Measurements from ENCODE around the gene LARGE1. TPM values are rescaled to one million over a fixed set of nuclear protein-coding genes. Genes with fewer than 3 reads are reported as not detected.
"Not testable (repeated sequence)": the region's sequence is repeated elsewhere in the genome, so short reads cannot be mapped to it uniquely, and the experiment has no call there.

LARGE1 gene
- total RNA-seq, 2 experiments from 2014 or later = 0.18 to 0.58 TPM

DNA sequence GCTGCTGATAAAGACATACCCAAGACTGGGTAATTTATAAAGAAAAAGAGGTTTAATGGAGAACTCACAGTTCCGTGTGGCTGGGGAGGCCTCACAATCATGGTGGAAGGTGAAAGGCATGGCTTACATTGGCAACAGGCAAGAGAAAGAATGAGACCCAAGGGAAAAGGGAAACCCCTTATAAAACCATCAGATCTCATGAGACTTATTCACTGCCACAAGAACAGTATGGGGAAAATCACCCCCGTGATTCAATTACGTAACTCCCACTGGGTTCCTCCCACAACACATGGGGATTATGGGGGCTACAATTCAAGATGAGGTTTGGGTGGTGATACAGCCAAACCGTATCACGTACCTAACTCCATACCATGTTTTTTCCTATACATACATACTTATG is 557.0 kb downstream of the LARGE1 start:
- H3K36me3 Mint-ChIP-seq (ENCODE audit: low read depth); H3K27ac Mint-ChIP-seq; DNase-seq; H3K4me1 Mint-ChIP-seq (ENCODE audit: low read depth); CTCF ChIA-PET; ATAC-seq; H3K27me3 Mint-ChIP-seq (ENCODE audit: low read depth); H3K9me3 Mint-ChIP-seq (ENCODE audit: insufficient read depth); H3K4me3 Mint-ChIP-seq; POLR2A ChIA-PET: not testable (repeated sequence)

DNA sequence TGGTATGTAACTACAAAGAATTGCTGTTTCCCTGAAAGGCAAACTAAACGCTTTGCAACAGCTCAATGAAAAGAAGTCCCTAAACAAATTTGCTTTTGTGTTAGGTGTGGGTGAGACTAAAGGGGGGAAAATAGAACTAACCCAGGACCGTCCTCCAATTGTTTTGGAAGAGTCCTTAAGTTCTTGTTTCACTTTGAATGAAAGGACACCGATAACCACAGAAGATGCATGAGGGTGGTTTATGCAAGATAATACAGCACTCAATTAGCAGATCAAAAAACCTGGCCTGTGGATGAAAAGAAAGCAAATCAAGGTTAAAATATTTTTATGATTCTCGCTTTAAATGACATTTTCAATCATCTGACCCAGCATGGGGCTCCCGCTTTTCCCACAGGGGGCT is 557.6 kb downstream of the LARGE1 start:
- no peaks in the 10 kb centered on the region for H3K27me3 Mint-ChIP-seq (ENCODE audit: low read depth)
- no peak overlapping the region for H3K27ac Mint-ChIP-seq
- POLR2A ChIA-PET = no interaction called here
- ATAC-seq (no peak), DNase-seq (no peak)
- H3K9me3 Mint-ChIP-seq (ENCODE audit: insufficient read depth) = peaks cover 7% of the 10 kb centered on the region
- no peak overlapping the region for H3K4me3 Mint-ChIP-seq
- CTCF ChIA-PET = no interaction called here
- H3K36me3 Mint-ChIP-seq (ENCODE audit: low read depth) = no peaks in the 10 kb centered on the region
- no peaks in the 10 kb centered on the region for H3K4me1 Mint-ChIP-seq (ENCODE audit: low read depth)

DNA sequence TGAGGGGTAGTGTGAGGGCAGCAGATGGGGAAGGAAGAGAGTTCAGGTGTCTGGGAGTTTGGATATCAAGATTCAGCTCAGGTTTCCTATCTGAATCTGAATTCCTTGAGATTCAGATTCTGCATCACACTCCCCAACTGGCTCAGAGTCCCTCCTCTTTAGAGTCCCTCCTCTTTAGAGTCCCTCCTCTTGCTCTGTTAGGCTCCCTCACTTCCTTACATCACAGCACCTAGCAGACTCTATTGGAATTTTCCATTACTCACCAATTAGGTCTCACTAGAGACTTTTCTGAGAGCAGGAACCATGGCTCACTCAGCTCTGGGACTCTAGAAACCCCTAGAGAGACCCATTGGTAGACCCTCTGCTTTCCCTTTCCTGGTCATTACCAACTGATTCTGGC is 558.7 kb downstream of the LARGE1 start:
- H3K27ac Mint-ChIP-seq = no peak overlapping the region
- ATAC-seq (no peak), DNase-seq (no peak)
- ChIA-PET CTCF (no interaction called here), POLR2A (no interaction called here)
- peaks cover 4% of the 10 kb centered on the region for H3K9me3 Mint-ChIP-seq (ENCODE audit: insufficient read depth)
- H3K36me3 Mint-ChIP-seq (ENCODE audit: low read depth) = no peaks in the 10 kb centered on the region
- no peaks in the 10 kb centered on the region for H3K4me1 Mint-ChIP-seq (ENCODE audit: low read depth)
- no peak overlapping the region for H3K4me3 Mint-ChIP-seq
- H3K27me3 Mint-ChIP-seq (ENCODE audit: low read depth) = no peaks in the 10 kb centered on the region

DNA sequence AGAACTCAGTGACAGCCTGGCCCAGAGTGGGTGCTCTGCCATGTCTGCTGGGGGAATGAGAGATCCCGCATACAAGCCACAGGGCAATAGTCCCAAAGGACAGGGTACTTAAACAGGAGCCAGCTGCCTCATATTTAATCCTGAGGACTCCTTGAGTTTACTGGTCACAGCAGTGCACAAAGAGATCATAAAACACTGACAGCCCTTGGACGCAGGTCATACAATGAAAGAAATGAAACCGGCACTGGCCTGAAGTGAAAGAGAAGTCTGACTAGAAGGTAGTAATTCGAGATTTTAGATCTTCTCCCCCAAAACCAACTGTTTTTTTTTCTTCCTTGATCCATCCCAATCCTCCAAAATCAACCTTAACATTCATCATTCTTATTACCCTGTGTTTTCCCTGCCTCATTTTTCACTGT is 562.3 kb downstream of the LARGE1 start:
- Mint-ChIP-seq H3K9me3 (ENCODE audit: insufficient read depth) (no peaks in the 10 kb centered on the region), H3K27me3 (ENCODE audit: low read depth) (no peaks in the 10 kb centered on the region), H3K27ac (no peak overlapping the region), H3K36me3 (ENCODE audit: low read depth) (no peaks in the 10 kb centered on the region), H3K4me1 (ENCODE audit: low read depth) (no peaks in the 10 kb centered on the region), H3K4me3 (no peak overlapping the region)
- POLR2A ChIA-PET = no interaction called here
- no peak for DNase-seq
- no peak for ATAC-seq
- CTCF ChIA-PET = no interaction called here

DNA sequence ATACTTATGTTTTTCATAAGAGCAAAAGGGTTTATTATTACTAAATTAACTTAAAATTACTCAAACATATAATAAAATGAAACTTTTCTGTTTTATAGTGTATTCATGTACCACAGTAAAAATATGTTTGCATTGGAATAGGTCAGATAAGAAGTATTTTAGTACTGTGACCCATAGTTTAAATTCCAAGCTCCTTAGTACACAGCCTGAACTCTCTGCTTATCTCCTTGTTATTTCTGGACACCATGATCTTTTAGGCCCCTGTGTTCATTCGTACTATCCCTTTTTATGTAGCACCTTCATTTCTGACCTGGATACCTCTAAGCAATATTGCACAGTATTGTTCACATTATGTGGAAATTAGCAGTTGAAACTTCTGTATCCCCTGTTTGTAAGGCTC is 565.3 kb downstream of the LARGE1 start:
- Mint-ChIP-seq H3K27ac (no peak overlapping the region), H3K9me3 (ENCODE audit: insufficient read depth) (no peaks in the 10 kb centered on the region), H3K27me3 (ENCODE audit: low read depth) (no peaks in the 10 kb centered on the region), H3K4me3 (no peak overlapping the region), H3K36me3 (ENCODE audit: low read depth) (no peaks in the 10 kb centered on the region), H3K4me1 (ENCODE audit: low read depth) (no peaks in the 10 kb centered on the region)
- ChIA-PET POLR2A (no interaction called here), CTCF (no interaction called here)
- DNase-seq (no peak), ATAC-seq (no peak)

DNA sequence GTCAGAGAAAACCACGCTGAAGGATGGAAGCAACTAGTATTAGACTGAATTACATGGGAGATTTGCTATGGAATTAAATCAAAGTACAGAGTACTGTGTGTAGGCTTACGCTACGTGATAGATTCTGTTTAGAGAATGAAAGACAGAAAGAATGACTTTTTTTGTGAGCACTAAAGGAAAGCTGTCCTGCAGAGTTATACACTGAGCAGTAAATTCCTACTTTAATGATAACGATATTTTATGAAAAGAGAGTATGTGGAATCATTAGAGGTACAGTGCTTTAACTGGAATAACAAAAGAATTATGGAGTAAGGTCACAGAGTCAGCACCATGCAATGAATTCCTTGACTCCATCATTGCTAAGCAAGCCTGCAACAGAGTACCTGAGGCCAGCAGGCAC is 566.8 kb downstream of the LARGE1 start:
- Mint-ChIP-seq H3K27ac (no peak overlapping the region), H3K4me1 (ENCODE audit: low read depth) (no peaks in the 10 kb centered on the region), H3K9me3 (ENCODE audit: insufficient read depth) (peaks cover 4% of the 10 kb centered on the region), H3K36me3 (ENCODE audit: low read depth) (no peaks in the 10 kb centered on the region), H3K27me3 (ENCODE audit: low read depth) (no peaks in the 10 kb centered on the region), H3K4me3 (no peak overlapping the region)
- no peak for ATAC-seq
- no peak for DNase-seq
- CTCF ChIA-PET = no interaction called here
- POLR2A ChIA-PET = no interaction called here

DNA sequence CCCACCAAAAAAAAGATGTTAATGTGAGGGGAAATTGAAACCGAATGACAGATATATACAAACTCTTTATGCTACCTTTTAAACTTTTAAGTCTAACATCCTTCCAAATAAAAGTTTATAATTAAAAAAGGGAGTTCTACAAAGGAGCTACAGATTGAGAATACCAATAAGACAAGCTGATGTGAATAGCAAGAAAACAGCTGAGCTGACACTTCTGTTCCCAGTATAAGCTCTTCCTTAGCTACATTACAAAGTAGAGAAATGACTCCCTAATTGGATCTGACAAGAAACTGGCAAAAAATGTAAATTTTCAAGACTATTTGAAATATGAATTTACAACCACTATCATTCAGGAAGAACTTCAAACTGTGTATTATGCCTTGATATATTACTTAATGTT is 567.5 kb downstream of the LARGE1 start:
- Mint-ChIP-seq H3K4me1 (ENCODE audit: low read depth) (no peaks in the 10 kb centered on the region), H3K36me3 (ENCODE audit: low read depth) (no peaks in the 10 kb centered on the region), H3K9me3 (ENCODE audit: insufficient read depth) (peaks cover 4% of the 10 kb centered on the region), H3K27me3 (ENCODE audit: low read depth) (no peaks in the 10 kb centered on the region), H3K4me3 (no peak overlapping the region), H3K27ac (no peak overlapping the region)
- DNase-seq (no peak), ATAC-seq (no peak)
- ChIA-PET POLR2A (no interaction called here), CTCF (no interaction called here)

DNA sequence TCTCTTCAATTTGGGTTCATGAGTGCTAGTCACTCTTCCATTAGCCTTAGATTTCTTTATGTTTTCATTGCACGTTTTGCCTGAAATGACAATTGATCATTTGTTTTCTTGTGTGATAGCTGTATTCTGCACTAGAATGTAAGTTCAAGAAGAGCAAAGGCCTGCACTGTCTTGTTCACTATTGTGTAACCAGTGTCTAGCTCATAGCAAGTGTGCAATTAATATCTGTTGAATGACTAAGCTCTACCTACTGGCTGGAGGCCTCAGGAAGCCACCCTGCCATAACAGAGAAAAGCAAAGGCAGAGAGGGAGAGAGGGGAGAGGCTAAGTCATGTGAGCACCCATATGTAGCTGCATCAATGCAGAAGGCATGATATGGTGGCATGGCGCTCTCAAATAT is 569.3 kb downstream of the LARGE1 start:
- CTCF ChIA-PET = no interaction called here
- no peaks in the 10 kb centered on the region for H3K27me3 Mint-ChIP-seq (ENCODE audit: low read depth)
- ATAC-seq (no peak), DNase-seq (no peak)
- H3K27ac Mint-ChIP-seq = no peak overlapping the region
- no peaks in the 10 kb centered on the region for H3K36me3 Mint-ChIP-seq (ENCODE audit: low read depth)
- H3K9me3 Mint-ChIP-seq (ENCODE audit: insufficient read depth) = peaks cover 8% of the 10 kb centered on the region
- no peak overlapping the region for H3K4me3 Mint-ChIP-seq
- H3K4me1 Mint-ChIP-seq (ENCODE audit: low read depth) = no peaks in the 10 kb centered on the region
- POLR2A ChIA-PET = no interaction called here

DNA sequence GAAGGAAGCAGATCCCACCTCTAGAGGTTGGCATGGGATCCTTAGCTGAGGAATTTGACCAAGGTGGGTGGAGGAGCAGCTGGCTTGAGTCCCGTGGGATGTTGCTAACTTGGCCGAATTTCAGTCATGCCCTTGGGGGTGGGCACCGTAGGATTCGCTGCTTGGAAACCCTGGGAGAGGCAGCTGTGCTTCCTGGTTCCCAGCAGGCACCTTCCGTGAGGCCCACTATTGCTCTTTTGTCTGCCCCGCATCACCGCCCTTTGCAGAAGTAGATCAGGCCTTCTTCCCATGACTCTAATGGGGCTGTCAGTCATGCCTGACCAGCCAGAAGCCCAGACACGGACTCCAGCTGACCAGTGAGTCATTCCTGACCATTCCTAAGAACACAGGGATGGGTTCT is 569.8 kb downstream of the LARGE1 start:
- POLR2A ChIA-PET = no interaction called here
- Mint-ChIP-seq H3K36me3 (ENCODE audit: low read depth) (no peaks in the 10 kb centered on the region), H3K27ac (no peak overlapping the region), H3K4me3 (no peak overlapping the region), H3K4me1 (ENCODE audit: low read depth) (no peaks in the 10 kb centered on the region), H3K27me3 (ENCODE audit: low read depth) (no peaks in the 10 kb centered on the region), H3K9me3 (ENCODE audit: insufficient read depth) (peaks cover 8% of the 10 kb centered on the region)
- DNase-seq (no peak), ATAC-seq (no peak)
- CTCF ChIA-PET = no interaction called here

DNA sequence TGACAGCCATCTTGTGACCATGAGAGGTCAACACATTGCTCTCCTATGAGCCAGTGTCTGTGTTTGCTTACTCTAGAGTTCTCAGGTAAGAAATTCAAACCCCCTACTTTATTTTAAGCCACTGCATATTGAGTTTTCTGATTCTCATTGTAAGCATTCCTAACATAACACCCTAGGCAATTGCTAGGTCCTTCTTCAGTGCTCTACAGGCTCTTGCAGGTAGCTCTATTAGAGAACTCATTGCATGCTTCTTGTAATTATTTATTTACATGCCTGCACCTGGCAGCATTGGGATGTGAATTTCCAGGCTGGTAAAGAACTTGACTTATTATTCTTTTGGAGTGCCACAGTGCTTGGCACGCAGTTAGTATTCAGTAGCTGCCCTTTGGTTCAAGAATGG is 573.3 kb downstream of the LARGE1 start:
- ChIA-PET POLR2A (no interaction called here), CTCF (no interaction called here)
- no peaks in the 10 kb centered on the region for H3K36me3 Mint-ChIP-seq (ENCODE audit: low read depth)
- no peak overlapping the region for H3K27ac Mint-ChIP-seq
- DNase-seq (no peak), ATAC-seq (no peak)
- peaks cover 8% of the 10 kb centered on the region for H3K9me3 Mint-ChIP-seq (ENCODE audit: insufficient read depth)
- H3K4me3 Mint-ChIP-seq = no peak overlapping the region
- no peaks in the 10 kb centered on the region for H3K27me3 Mint-ChIP-seq (ENCODE audit: low read depth)
- no peaks in the 10 kb centered on the region for H3K4me1 Mint-ChIP-seq (ENCODE audit: low read depth)

DNA sequence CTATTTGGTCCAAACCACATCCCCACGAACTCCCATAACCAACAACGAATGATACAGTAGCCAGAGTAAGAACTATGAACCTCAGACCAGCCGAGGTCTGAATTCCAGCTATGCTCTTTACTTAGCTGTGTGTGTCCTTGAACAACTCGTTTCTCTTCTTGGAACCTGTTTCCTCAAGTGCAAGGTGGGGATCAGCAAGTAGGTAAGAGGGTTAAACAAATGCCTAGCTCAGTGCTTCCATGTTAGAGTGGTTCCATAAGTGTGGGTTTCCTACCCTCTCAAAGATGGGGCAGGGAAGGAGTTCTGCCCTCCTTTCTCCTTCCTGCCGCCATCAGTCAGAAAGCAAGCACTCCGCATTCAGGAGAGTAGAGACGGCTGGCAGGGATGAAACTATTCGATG is 578.7 kb downstream of the LARGE1 start:
- no peaks in the 10 kb centered on the region for H3K36me3 Mint-ChIP-seq (ENCODE audit: low read depth)
- no peaks in the 10 kb centered on the region for H3K4me1 Mint-ChIP-seq (ENCODE audit: low read depth)
- H3K4me3 Mint-ChIP-seq = no peak overlapping the region
- ChIA-PET CTCF (no interaction called here), POLR2A (no interaction called here)
- DNase-seq = no peak
- no peak overlapping the region for H3K27ac Mint-ChIP-seq
- no peak for ATAC-seq
- no peaks in the 10 kb centered on the region for H3K27me3 Mint-ChIP-seq (ENCODE audit: low read depth)
- H3K9me3 Mint-ChIP-seq (ENCODE audit: insufficient read depth) = peaks cover 4% of the 10 kb centered on the region

DNA sequence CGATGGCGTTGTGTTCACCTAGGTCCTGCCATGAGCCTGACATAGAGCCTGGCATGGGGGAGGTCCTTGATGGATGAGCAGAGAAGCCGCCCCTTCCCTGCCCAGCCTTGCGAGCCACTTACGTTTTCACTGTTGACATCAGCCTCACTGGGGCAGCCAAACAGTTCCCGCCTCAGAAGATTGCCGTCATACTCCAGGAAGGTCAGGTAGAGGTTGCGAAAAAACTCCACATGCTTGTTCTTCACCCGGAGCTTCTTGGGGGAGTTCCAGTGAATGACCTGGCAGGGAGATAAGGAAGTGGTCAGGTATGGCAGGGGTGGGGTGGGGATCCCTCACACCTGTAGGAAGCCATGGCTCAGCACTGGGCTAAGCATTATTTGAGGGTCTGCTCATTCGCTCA is 582.8 kb downstream of the LARGE1 start:
- no peaks in the 10 kb centered on the region for H3K4me1 Mint-ChIP-seq (ENCODE audit: low read depth)
- H3K27me3 Mint-ChIP-seq (ENCODE audit: low read depth) = no peaks in the 10 kb centered on the region

DNA sequence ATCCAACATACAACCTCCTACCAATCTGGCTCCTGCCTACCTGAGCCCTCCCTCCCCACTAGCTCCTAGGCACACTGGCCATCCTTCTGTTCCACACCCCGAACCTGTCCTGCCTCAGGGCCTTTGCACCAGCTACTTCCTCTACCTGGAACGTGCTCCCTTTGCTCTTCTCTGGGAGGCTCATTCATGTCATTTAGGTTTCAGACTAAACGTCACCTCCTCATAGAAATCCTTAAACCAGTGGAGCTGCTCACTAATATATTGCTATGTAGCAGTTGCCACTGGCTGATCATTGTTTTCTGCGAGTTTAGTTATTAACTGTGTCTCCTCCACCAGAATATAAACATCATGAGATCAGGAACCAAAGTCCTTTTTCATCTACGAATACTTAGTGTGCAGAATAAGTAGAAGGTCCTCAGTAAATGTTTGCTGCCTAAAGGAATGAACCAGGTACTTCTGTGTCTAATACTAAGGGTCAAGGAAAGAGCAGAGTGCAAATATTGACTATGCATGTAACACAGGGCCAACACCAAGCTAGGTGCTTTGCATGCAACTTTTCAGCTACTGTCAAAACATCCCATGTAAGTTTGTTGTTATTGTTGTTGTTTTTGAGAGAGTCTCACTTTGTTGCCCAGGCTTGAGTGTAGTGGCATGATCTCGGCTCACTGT is 584.5 kb downstream of the LARGE1 start:
- no peak overlapping the region for H3K4me3 Mint-ChIP-seq
- H3K9me3 Mint-ChIP-seq (ENCODE audit: insufficient read depth) = peaks cover 4% of the 10 kb centered on the region
- no peaks in the 10 kb centered on the region for H3K27me3 Mint-ChIP-seq (ENCODE audit: low read depth)

More for the DNA sequence above, 582.8 kb downstream of the LARGE1 start:
- ATAC-seq = no peak
- CTCF ChIA-PET = no interaction called here
- Mint-ChIP-seq H3K36me3 (ENCODE audit: low read depth) (no peaks in the 10 kb centered on the region), H3K27ac (no peak overlapping the region), H3K4me3 (no peak overlapping the region), H3K9me3 (ENCODE audit: insufficient read depth) (peaks cover 4% of the 10 kb centered on the region)
- DNase-seq = no peak
- POLR2A ChIA-PET = no interaction called here

More for the DNA sequence above, 584.5 kb downstream of the LARGE1 start:
- CTCF ChIA-PET = no interaction called here
- no peaks in the 10 kb centered on the region for H3K36me3 Mint-ChIP-seq (ENCODE audit: low read depth)
- DNase-seq (no peak), ATAC-seq (no peak)
- POLR2A ChIA-PET = no interaction called here
- no peaks in the 10 kb centered on the region for H3K4me1 Mint-ChIP-seq (ENCODE audit: low read depth)
- H3K27ac Mint-ChIP-seq = no peak overlapping the region
